HG02763 (cell line): Measurements from ENCODE around the gene LRRC3.
"Not testable (repeated sequence)": the region's sequence is repeated elsewhere in the genome, so short reads cannot be mapped to it uniquely, and the experiment has no call there.

Experiments used
- ATAC-seq: cut with Tn5 transposase; IDR thresholded peaks from one replicate; pipeline ENCODE4 v1.9.1; 2021; ENCODE audit warnings: mild to moderate bottlenecking, moderate library complexity; ENCODE audit not compliant: unreplicated experiment

The LRRC3 gene

GRCh38 chr21:44477131-44477530 lies 21.8 kb downstream of the LRRC3 start:
- no peak for ATAC-seq

GRCh38 chr21:44477712-44478111 lies 22.4 kb downstream of the LRRC3 start:
- ATAC-seq, result no peak

- ATAC-seq, result no peak
Observed at GRCh38 chr21:44478124-44478800, 23.0 kb downstream of the LRRC3 start.

DNA sequence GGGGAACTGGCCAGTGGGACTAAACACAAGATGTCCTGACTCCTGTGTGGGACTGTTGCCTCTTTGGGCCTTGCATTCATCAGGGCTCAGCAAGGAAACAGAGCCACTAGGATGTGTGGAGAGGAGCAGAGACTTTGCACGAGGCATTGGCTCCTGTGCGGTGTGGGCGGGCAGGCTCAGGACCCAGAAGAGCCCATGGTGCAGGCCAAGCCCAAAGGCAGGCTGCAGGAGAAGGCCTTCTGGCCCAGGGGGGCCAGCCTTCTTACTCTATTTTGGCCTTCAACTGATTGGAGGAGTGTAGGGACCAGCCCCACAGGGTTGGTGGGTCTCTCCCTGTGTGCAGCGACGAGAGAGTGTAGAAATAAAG lies 23.5 kb downstream of the LRRC3 start:
- ATAC-seq, result no peak

- ATAC-seq, result not testable (repeated sequence)
Observed at GRCh38 chr21:44479556-44480199, 24.4 kb downstream of the LRRC3 start.

DNA sequence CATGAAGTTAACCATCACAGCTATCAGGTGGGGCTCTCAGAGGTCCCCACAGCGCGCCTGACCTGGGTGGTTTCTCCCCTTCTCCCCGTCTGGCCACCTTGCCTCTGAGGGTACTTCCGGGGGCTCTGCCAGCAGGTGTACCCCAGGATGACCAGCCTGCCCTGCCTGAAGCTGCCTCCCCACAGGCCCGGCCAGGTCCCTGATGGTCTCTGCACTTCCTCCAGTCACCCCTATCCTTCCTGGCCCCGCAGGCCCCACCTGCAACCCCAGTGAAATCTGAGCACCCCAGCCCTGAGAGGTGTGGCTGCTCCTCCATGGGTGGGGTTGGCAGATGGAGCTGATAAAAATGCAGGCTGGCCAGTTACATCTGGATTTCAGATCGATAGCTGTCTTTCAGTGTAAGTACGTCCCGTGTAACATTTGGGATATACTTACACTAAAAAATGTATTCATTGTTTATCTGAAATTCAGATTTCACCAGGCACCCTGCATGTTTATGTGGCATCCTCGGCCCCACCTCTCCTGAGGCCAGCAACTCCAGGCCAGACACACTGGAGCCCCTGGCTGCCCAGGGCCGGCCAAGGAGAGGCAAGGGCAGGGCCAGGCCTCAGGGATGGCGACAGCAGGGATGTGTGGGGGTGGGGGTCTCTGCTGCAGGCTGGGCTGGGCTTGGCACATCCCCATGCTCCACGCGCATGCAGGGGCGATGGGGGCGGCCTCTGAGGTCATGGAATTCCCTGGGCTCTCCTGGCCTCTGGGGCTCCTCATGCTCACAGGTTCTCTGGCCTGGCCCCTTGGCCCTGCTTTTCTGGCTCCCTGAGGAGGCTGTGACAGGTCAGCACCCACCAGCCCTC lies 25.1 kb downstream of the LRRC3 start:
- ATAC-seq, result no peak

GRCh38 chr21:44482581-44483287 lies 27.4 kb downstream of the LRRC3 start:
- no peak for ATAC-seq

GRCh38 chr21:44483288-44484237 lies 28.3 kb downstream of the LRRC3 start:
- no peak for ATAC-seq

- ATAC-seq, result no peak
Observed at GRCh38 chr21:44484498-44485253, 29.4 kb downstream of the LRRC3 start.

DNA sequence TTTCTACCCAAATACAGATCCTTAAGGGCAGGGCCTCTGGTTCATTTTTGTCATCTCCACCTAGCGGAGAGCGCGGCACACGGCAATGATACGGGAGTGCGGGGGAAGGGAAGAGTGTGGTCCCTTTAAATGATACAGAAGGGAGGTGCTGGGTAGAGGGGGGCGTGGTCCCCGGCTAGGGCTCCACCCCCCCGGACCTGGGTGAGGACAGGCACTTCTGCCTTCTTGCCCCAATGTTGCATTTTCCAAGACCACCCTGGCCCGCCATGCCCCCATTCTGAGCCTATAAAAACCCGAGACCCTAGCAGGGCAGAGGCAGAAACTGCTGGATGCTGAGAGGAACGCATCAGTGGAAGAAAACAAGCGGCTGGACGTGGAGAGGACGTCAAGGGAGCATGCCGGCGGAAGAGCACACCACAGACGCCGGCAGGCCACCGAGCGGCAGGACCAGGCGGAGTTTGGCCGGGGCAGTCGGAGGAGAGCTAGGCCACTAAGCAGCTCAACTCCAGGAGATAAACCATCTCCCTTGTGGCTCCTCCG lies 30.0 kb downstream of the LRRC3 start:
- no peak for ATAC-seq

- no peak for ATAC-seq
Observed at GRCh38 chr21:44485796-44486195, 30.5 kb downstream of the LRRC3 start.

DNA sequence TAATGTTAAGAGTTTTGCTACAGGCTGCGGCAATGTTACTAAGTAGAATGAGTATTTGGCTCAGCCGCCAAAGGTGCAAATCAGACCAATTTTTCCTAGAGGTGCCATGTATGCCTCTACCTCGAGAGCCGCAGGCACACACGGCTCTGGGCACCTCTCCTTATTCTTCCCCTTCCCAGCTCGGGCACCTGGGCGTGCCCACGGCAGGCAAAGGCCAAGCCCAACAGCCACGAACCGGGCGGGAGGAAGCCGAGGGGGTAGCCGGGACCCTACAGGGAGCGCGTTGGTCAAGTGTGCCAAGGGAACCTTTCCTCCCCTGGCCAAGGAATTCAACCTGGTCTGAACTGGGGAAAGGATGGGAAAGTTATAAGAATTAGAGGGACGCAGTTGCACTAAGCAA lies 31.0 kb downstream of the LRRC3 start:
- ATAC-seq, result no peak

GRCh38 chr21:44487831-44488230 lies 32.5 kb downstream of the LRRC3 start:
- ATAC-seq, result no peak

- ATAC-seq, result no peak
Observed at GRCh38 chr21:44489962-44490361, 34.7 kb downstream of the LRRC3 start.

DNA sequence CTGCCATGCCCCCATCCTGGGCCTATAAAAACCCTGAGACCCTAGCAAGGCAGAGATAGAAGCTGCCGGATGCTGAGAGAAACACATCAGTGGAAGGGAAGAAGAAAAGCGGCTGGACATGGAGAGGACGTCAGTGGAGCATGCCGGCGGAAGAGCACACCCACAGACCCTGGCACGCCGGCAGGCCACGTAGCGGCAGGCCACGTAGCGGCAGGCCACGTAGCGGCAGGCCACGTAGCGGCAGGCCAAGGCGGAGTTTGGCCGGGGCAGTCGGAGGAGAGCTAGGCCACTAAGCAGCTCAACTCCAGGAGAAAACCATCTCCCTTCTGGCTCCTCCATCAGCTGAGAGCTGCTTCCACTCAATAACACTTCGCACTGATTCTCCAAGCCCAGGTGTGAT lies 35.1 kb downstream of the LRRC3 start:
- no peak for ATAC-seq

DNA sequence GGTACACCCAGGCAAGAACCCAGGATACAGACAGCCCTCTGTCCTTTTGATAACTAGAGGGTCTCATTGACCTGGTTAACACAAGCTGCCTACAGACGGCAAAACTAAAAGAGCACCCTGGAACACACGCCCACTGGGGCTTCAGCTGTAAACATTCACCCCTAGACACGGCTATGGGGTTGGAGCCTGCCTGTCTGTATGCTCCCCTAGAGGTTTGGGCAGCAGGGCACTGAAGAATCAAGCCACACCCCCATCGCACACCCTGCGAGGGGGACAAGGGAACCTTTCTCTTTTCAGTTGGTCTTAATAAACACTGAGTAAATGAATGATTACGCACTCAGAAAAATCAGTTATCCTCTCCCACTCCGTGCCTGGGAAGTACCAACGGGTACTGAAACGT lies 35.5 kb downstream of the LRRC3 start:
- ATAC-seq, result no peak

DNA sequence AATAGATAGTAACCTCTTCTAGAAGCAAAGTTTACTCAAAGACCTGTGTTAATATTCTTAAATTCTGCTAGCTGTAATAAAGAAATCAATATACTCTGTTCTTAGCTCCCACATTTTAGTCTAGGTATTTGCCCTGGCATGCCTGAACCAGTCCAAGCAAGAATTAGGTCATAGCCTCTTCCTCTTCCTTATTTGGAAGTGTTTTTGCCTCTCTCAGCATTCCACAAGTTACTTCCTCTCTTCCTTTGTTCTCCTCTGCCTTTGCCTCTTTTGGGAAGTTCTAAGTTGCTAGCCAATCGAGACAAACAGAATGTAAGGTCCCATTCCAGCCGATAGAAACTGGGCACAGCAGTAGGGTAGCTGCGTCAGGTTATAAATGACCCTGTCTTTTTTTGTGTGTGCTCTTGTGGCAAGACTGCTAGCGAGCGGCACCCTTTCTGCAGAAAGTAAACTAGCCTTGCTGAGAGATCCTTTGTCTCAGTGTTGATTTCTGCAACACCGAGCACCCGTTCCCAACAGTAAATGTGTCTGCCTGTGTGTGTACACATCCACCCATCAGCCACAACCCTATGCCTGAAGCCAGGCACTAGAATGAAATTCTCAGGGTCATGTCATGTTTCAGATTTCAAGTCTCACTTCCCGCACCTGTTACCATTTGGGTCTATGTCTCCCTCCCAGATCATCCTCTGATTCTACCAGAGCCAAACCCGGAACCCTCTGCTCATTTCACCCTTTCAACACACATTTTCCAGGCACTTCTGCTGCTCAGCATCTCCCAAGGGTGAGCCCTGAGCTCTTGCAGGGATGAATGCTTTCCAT lies 37.5 kb downstream of the LRRC3 start:
- ATAC-seq, result no peak

- ATAC-seq, result no peak
Observed at GRCh38 chr21:44494418-44494817, 39.1 kb downstream of the LRRC3 start.
